Activated CD4-positive, alpha-beta T cell treated with anti-CD3 and anti-CD28 coated beads, Interleukin-2, amount 50 U/mL, for 1 hour (primary cell): ENCODE data around the gene SMAD5.

ENCODE experiments used
- DNase-seq: peaks from one replicate; pipeline ENCODE4 v3.0.0-alpha.2; 2020

SMAD5 gene

GRCh38 chr5:136132557-136133221 lies at the start of gene SMAD5:
SMAD5 (plus strand) TSS chr5:136132845; CDS start chr5:136153761, 20,916 bp downstream.
- peak; percentile 66 for DNase-seq

DNA sequence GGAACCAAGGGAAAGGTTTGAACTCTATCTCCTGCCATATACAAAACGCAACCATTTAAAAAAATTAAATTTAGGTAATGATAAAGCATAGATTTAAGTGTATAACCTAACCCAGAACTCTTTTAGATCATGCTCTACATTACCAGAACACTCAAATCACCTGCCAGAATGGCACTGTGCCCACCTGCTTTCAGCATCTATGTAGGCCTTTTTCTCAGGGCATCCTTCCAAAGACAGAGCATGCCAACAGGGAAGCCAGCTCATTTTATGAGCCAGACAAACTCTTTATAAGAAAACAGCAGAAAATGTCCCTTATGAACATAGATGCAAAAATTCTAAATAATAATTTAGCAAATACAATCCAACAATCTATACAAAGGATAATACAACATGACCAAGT lies 47.9 kb upstream of the SMAD5 start:
- no peak for DNase-seq

DNA sequence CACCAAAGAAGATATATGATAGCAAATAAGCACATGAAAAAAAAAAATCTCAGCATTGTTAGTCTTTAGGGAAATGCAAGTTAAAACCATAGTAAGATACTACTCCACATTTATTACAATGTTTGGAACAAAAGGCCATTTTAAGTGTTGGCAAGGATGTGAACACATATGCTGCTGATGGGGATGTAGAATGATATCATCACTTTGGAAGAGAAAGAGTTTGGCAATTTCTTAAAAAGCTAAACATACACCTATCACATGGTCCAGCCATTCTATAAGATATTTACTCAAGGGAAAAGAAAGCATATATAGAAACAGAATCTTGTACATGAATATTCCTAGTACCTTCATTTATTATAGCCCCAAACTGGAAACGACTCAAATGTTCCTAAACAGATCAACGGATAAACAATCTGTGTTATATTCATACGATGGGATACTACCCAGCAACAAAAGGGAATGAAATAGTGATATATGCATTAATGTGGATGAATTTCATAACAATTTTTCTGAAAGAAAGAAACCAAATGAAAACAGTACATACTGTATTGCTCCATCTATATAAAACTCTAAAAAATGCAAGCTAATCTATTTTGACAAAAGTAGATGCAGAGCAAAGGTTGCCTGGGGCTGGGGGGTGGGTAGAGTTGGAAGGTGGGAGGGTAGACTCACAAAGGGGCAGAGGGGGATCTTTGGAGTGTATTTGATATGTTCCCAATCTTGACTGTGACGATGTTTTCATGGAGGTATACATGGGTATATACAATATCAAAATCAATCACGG lies 45.7 kb upstream of the SMAD5 start:
- no peak for DNase-seq

- no peak for DNase-seq
These were observed 44.4 kb upstream of the SMAD5 start for GRCh38 chr5:136087961-136088871.

- DNase-seq: no peak
These were observed 42.9 kb upstream of the SMAD5 start for GRCh38 chr5:136089791-136090190.

DNA sequence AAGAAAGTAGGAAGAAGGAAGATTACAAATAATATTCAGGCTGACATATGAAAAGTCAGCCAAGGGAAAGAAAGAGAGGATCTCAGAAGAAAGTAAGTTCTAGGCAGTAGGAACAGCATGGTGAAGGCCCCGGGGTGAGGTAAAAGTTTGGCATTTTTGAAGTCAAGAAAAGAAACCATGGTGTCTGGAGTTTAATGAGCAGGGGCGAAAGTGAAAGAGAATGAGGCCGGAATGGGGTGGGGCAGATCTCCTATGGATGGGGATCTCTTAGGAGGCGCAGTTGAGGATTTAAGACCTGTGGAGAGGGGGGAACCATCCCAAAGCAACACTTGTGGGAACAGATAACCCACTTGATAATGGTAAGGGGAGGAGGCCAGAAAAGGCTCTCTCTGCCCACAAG lies 42.3 kb upstream of the SMAD5 start:
- DNase-seq: no peak

GRCh38 chr5:136094189-136094912 lies 38.3 kb upstream of the SMAD5 start:
- DNase-seq: no peak

DNA sequence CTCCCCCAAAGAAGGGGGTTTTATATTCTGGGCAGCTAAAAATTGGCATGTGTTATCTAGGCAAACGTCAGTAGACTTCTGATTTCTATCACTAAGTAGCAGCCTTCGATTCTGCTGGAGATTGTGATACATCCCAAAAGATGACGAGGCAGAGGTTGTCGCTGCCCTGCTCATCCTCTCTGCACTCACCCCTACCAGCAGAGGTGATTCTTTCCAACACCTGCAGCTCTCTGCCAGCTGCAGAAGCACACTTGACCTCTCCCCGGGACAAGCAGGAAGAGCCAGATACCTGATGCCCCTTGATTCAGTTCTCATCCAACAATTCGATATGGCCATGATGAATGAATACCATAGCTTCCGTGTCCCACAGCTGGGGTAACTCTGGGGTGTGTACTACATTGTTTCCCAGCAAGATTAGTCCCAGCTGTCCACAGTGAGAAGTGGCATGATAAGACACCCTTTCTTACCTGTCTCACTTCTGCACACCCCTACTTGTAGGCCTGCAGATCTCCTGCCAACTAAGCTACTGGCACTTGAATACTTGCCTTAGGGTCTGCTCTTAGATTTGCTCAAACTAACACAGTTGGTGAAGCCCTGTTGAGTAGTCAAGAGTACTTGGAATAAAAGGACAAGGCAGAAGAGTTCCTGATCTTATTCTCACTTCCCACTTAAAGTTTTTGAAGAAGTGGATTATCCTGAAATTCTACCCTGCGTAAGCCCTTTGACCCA lies 37.6 kb upstream of the SMAD5 start:
- no peak for DNase-seq

GRCh38 chr5:136098176-136098575 lies 34.5 kb upstream of the SMAD5 start:
- no peak for DNase-seq

- DNase-seq: no peak
These were observed 32.8 kb upstream of the SMAD5 start for GRCh38 chr5:136099870-136100269.

GRCh38 chr5:136101884-136102283 lies 30.8 kb upstream of the SMAD5 start:
- no peak for DNase-seq

DNA sequence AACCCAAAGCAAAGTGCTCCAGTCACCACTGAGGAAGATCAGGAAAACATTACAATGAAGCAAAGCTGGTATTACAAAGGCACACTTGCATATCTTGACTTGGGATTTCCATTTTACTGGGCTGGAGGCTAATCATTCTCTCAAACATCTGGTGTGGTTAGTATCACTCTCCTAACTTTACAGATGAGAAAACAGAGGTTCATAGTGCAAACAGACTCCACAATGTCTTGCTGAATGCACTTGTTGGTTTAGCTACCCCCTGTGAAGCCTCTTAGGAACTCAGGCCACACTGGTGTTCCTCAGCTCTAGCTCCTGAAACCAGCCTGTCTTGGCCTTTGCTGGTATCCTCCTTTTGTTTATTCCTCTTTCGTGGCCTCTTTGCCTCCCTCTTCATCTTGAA lies 29.5 kb upstream of the SMAD5 start:
- no peak for DNase-seq

GRCh38 chr5:136104306-136104965 lies 28.2 kb upstream of the SMAD5 start:
- no peak for DNase-seq

GRCh38 chr5:136106351-136107031 lies 26.2 kb upstream of the SMAD5 start:
- no peak for DNase-seq

- no peak for DNase-seq
These were observed 24.4 kb upstream of the SMAD5 start for GRCh38 chr5:136108180-136108611.

GRCh38 chr5:136108766-136109165 lies 23.9 kb upstream of the SMAD5 start:
- DNase-seq: no peak

- no peak for DNase-seq
These were observed 23.1 kb upstream of the SMAD5 start for GRCh38 chr5:136109453-136110135.

GRCh38 chr5:136113606-136114005 lies 19.0 kb upstream of the SMAD5 start:
- no peak for DNase-seq

DNA sequence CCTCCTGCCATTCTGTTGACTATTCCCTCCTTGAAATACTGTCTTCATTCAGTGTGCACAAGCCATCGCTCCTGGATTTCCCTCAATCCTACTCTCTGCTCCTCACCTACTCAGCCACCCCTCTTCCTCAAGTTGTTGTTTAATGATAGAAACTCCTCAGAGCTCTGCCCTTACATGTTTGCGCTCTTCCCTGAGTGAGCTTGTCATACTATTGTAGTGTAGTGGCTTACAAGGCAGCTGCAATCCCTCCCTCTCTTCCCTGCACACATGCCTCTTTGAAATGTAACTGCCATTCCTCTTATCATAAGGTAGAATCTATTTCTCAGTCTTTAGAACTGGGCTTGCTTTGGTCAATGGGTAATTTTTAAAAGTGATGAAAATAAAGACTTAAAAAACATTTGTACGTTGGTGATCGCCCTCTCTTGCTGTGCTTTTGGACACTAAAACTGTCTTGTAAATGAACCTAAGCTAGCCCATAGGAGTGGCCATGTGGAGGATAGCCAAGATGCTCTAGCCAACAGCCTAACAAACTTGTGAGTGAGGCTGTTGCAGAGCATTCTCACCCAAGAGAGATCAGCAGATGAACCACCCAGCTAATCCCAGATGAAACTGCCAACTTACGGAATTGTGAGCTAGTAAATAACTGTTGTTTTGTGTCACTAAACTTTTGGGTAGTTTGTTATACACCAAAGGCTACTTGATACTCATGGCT lies 18.1 kb upstream of the SMAD5 start:
- no peak for DNase-seq
